LNCaP clone FGC (cell line): ENCODE data around the gene DYRK3.

ENCODE experiments used
- DNase-seq: peaks from one replicate; pipeline ENCODE4 v3.0.0-alpha.2; 2011; ENCODE audit warnings: low read depth
- H3K4me3 ChIP-seq: 2 replicates; pipeline ENCODE4 v1.5.1; 2011; ENCODE audit warnings: mild to moderate bottlenecking, low read depth, low read length, control low read depth
- TF ChIP-seq, protein P1 (sequence below): IDR thresholded peaks from 2 replicates; pipeline ENCODE4 v1.5.1; 2012; ENCODE audit warnings: mild to moderate bottlenecking; ENCODE audit not compliant: control insufficient read depth, insufficient read depth; ENCODE audit errors: extremely low read depth

The DYRK3 gene

DNA sequence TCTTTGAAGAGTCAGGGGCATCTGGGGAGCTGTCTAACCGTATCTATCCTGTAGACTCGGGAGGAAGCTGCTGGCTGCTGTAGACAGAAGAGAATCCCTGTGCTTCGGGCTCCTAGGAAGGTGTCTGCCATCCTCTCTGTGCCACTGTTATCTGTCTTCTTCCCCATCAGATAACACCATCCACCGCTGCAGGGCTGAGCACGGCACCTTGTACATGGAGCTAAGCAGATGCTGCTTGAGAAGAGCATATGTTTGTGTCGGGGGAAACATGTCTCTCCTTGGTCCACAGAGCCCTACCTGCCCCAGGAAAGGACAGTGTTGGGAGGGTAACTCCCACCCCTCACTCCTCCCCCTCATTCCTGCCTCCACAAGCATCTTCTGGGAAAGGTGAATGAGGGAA, 48.0 kb downstream of the DYRK3 start:
- H3K4me3 ChIP-seq: no peak overlapping the region
- no peak for DNase-seq
- TF ChIP-seq, protein P1, sequence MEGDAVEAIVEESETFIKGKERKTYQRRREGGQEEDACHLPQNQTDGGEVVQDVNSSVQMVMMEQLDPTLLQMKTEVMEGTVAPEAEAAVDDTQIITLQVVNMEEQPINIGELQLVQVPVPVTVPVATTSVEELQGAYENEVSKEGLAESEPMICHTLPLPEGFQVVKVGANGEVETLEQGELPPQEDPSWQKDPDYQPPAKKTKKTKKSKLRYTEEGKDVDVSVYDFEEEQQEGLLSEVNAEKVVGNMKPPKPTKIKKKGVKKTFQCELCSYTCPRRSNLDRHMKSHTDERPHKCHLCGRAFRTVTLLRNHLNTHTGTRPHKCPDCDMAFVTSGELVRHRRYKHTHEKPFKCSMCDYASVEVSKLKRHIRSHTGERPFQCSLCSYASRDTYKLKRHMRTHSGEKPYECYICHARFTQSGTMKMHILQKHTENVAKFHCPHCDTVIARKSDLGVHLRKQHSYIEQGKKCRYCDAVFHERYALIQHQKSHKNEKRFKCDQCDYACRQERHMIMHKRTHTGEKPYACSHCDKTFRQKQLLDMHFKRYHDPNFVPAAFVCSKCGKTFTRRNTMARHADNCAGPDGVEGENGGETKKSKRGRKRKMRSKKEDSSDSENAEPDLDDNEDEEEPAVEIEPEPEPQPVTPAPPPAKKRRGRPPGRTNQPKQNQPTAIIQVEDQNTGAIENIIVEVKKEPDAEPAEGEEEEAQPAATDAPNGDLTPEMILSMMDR: no peak

DNA sequence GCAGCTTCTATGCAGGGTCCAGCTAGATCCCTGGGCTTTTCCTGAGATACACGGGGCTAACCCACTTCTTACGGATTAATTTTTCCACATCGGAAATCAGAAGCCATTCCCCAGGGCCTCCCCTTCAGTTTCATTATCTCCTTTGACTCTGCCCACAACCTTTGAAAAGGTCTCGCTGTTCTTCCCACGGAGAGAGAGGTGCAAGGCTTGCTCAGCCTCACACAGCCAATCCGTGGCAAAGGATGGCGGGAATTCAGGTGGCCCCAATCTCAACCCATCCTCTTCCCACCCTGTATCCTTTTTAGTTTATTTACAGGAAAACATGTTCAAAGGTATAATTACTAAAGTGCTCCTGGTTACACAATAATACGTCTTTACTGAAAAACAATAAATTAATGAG, 48.7 kb downstream of the DYRK3 start:
- TF ChIP-seq, protein P1: no peak
- H3K4me3 ChIP-seq: no peak overlapping the region
- no peak for DNase-seq

DNA sequence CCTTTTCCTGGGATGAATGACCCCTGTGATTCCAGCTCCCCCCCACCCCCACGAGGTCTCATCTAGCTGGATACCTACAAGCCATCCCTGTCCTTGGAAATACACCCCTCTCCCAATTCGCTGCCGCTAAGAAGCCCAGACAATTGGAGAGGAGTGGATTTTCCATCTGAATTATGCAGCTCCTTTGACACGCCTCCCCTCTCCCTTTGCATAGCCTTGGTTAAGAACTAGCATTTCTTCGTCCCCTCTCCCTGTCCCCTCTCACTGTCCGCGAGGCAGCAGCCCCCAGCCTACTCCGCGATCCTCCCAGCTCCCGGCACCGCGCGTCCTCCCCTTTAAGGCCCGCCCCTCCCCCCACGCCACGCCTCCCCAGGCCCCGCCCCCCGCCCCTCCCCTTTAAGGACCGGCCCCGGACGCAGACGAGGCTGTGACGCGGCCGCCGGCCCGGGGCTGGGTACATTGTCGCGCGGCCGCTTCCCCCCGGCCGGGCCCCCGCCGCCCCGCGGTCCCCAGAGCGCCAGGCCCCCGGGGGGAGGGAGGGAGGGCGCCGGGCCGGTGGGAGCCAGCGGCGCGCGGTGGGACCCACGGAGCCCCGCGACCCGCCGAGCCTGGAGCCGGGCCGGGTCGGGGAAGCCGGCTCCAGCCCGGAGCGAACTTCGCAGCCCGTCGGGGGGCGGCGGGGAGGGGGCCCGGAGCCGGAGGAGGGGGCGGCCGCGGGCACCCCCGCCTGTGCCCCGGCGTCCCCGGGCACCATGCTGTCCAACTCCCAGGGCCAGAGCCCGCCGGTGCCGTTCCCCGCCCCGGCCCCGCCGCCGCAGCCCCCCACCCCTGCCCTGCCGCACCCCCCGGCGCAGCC, 49.4 kb downstream of the DYRK3 start, which contains the start of gene MAPKAPK2:
Gene MAPKAPK2, plus strand, starts transcription at position 428 of the 856 bp plus-strand sequence. Its CDS starts 325 bp downstream, at position 753.
- peak within 1 kb of the TSS; percentile 70 for H3K4me3 ChIP-seq
- TF ChIP-seq, protein P1: no peak
- DNase-seq: no peak

DNA sequence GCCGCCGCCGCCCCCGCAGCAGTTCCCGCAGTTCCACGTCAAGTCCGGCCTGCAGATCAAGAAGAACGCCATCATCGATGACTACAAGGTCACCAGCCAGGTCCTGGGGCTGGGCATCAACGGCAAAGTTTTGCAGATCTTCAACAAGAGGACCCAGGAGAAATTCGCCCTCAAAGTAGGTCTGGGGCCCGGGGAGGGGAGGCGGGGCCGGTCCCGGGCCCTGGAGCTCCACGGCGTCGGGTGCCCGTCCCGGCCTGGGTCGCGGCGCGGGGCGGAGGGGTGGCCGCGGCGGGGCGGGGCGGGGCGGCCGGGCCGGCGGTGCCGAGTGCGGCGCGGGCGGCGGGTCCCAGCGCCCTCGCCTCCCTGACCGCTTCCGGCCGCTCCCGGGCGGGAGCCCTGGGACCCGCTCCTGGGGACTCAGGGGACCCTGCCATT, 50.0 kb downstream of the DYRK3 start:
- peak overlapping the region; percentile 70 for H3K4me3 ChIP-seq
- TF ChIP-seq, protein P1: no peak
- DNase-seq: no peak

DNA sequence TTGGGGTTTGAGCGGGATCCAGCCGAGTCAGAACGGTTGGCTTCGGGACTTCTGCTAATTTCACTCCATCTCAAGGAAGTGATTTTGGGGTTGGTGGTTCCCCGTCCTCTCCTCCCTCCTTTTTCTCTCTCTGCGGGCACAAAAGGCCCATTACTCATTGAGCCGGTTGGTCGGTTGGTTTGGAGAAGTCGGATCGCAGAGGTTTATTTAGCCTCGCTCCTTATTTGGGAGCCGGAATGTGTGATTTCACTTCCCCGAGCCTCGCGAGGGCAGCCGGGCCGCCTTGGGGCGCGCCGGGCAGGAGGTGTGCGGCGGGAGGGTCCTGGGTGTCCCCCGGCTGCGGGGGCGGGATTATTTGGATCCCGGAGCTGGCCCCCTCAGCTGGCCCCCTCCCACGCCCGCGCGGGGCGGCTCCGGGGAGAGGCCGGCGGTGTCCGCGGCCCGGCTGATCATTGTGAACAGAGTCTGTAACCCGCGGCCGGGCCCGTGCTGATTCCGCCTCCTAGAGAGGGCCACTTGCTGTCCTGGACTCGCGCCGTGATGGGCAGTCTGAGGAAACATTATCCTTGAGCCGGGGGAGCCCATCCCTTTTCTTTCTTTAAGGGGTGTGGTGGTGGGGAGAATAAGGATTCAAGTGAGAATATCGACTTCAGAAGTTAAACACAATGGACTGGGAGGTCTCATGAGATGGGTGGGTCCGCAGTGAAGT, 50.6 kb downstream of the DYRK3 start:
- TF ChIP-seq, protein P1: no peak
- H3K4me3 ChIP-seq: peak overlapping the region; percentile 70
- DNase-seq: no peak

DNA sequence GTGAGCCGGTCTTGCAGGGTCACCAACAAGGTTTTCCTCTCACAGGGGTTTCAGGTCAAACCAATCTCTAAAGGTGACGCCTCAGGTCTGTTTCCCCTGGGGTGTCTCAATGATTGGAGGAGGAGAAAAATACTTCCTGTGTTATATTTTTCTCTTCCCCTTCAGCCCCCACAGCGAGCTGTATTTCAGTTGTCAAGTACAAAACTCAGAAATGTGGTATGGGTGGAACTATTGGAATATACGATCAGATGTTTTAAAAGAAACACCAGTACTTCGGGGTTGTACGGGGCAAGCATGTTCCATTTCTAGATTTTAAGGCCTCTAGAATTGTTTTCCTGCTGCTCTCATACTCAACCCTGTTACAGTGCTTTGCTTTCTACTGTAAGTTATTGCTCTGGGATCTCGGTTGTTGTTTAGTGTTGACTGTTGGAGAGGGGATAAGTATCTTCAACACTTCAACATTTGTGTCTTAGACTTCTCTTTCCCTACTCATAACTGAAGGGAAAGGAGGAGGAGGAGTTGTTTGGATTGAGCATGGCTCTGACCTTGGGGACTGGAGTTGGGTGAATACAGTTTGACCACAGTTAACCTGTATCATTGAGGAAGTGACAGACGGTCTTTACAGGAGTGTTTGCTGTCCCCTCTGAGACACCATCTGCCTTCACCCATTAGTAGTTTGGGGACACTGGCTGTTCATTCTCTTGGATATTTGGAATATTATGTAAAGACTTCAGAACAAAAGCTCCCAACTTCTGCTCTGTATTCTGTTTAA, 51.3 kb downstream of the DYRK3 start:
- no peak for DNase-seq
- TF ChIP-seq, protein P1: no peak
- peak overlapping the region; percentile 70 for H3K4me3 ChIP-seq
